ENCODE data around the gene ADGRB3.
"Not testable (repeated sequence)": the region's sequence is repeated elsewhere in the genome, so short reads cannot be mapped to it uniquely, and the experiment has no call there.

DNA sequence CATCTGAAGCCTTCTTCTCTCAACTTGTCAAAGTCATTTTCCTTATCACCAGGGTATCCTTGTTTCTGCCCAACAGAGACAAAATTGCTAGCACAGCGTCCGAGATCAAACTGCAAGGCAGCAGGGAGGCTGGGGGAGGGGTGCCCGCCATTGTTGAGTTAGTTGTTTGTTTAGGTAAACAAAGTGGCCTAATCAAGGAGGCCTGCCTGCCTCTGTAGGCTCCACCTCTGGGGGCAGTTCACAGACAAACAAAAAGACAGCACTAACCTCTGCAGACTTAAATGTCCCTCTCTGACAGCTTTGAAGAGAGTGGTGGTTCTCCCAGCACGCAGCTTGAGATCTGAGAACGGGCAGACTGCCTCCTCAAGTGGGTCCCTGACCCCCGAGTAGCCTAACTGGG, 155.0 kb downstream of the ADGRB3 start:
- TF ChIP-seq, protein P1, sequence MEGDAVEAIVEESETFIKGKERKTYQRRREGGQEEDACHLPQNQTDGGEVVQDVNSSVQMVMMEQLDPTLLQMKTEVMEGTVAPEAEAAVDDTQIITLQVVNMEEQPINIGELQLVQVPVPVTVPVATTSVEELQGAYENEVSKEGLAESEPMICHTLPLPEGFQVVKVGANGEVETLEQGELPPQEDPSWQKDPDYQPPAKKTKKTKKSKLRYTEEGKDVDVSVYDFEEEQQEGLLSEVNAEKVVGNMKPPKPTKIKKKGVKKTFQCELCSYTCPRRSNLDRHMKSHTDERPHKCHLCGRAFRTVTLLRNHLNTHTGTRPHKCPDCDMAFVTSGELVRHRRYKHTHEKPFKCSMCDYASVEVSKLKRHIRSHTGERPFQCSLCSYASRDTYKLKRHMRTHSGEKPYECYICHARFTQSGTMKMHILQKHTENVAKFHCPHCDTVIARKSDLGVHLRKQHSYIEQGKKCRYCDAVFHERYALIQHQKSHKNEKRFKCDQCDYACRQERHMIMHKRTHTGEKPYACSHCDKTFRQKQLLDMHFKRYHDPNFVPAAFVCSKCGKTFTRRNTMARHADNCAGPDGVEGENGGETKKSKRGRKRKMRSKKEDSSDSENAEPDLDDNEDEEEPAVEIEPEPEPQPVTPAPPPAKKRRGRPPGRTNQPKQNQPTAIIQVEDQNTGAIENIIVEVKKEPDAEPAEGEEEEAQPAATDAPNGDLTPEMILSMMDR (IDR thresholded peaks at IDR 0.05), result not testable (repeated sequence)
- TF ChIP-seq POLR2AphosphoS5 (IDR thresholded peaks at IDR 0.05; ENCODE audit: insufficient read depth in 1 of 2, low read depth in 1 of 2), result not testable (repeated sequence)
